Germinal center (tissue), 1 donor: ENCODE results near the gene ASPG.

Experiments used
- DNase-seq: peaks from one replicate; pipeline ENCODE4 v3.0.0; 2012; ENCODE audit warnings: mixed read lengths, low spot score

Gene ASPG

GRCh38 chr14:104075530-104076151 is 9.9 kb upstream of the ASPG start:
- DNase-seq, result no peak

GRCh38 chr14:104076743-104077142 is 8.8 kb upstream of the ASPG start:
- DNase-seq, result no peak

GRCh38 chr14:104078031-104078455 is 7.5 kb upstream of the ASPG start:
- peak; percentile 90 for DNase-seq

- no peak for DNase-seq
These were observed 4.9 kb upstream of the ASPG start for GRCh38 chr14:104080376-104081260.

GRCh38 chr14:104081261-104081835 is 4.2 kb upstream of the ASPG start:
- DNase-seq, result no peak

- no peak for DNase-seq
These were observed 3.5 kb upstream of the ASPG start for GRCh38 chr14:104081951-104082464.

- DNase-seq, result no peak
These were observed 2.7 kb upstream of the ASPG start for GRCh38 chr14:104082807-104083206.

GRCh38 chr14:104084251-104085002 is 1.1 kb upstream of the ASPG start:
- DNase-seq, result no peak

- no peak for DNase-seq
These were observed 345 bp downstream of the ASPG start for GRCh38 chr14:104085889-104086201.

- DNase-seq, result no peak
These were observed 735 bp downstream of the ASPG start for GRCh38 chr14:104086210-104086660.

GRCh38 chr14:104086661-104087461 is 1.4 kb downstream of the ASPG start:
- DNase-seq, result no peak

GRCh38 chr14:104087505-104087904 is 2.0 kb downstream of the ASPG start:
- DNase-seq, result no peak

GRCh38 chr14:104087981-104088850 is 2.7 kb downstream of the ASPG start:
- DNase-seq, result no peak

- no peak for DNase-seq
These were observed 4.7 kb downstream of the ASPG start for GRCh38 chr14:104090071-104090748.

GRCh38 chr14:104091061-104091926 is 5.8 kb downstream of the ASPG start:
- DNase-seq, result no peak

GRCh38 chr14:104091927-104092771 is 6.6 kb downstream of the ASPG start:
- no peak for DNase-seq

- no peak for DNase-seq
These were observed 7.4 kb downstream of the ASPG start for GRCh38 chr14:104092931-104093365.
